Activated CD8-positive, alpha-beta memory T cell treated with anti-CD3 and anti-CD28 coated beads for 1 hour (primary cell): ENCODE results near the gene HEATR3.

Experiments used
- DNase-seq, 2 donors: peaks; one replicate each; pipeline ENCODE4 v3.0.0-alpha.2; 2020; ENCODE audit warnings: low read depth in 1 of 2; ENCODE audit errors: extremely low read depth in 1 of 2

Gene HEATR3

GRCh38 chr16:50065624-50066481 is at the start of gene HEATR3:
TSS of gene HEATR3 (plus strand) at chr16:50065970. CDS start at chr16:50066132, 162 bp downstream.
- DNase-seq, result peak; percentile 82 to 90

- no peak for DNase-seq
Measured at GRCh38 chr16:50017553-50017952, 48.2 kb upstream of the HEATR3 start.

GRCh38 chr16:50021544-50021943 is 44.2 kb upstream of the HEATR3 start:
- DNase-seq, result no peak

- no peak for DNase-seq
Measured at GRCh38 chr16:50023641-50024040, 42.1 kb upstream of the HEATR3 start.

- DNase-seq, result no peak
Measured at GRCh38 chr16:50024207-50024606, 41.6 kb upstream of the HEATR3 start.

GRCh38 chr16:50024684-50025536 is 40.9 kb upstream of the HEATR3 start, which contains the start of gene CNEP1R1:
TSS of gene CNEP1R1 (plus strand) at chr16:50025225. CDS start at chr16:50025316, 91 bp downstream.
- DNase-seq, result peak; percentile 80 to 81

GRCh38 chr16:50025537-50025931 is 40.2 kb upstream of the HEATR3 start:
- DNase-seq, result peak in 1 of 2 donors; percentile 2

GRCh38 chr16:50027829-50028228 is 37.9 kb upstream of the HEATR3 start:
- DNase-seq, result no peak

- no peak for DNase-seq
Measured at GRCh38 chr16:50035468-50035992, 30.2 kb upstream of the HEATR3 start.

GRCh38 chr16:50036426-50036825 is 29.3 kb upstream of the HEATR3 start:
- no peak for DNase-seq

GRCh38 chr16:50037662-50038220 is 28.0 kb upstream of the HEATR3 start:
- DNase-seq, result no peak

- no peak for DNase-seq
Measured at GRCh38 chr16:50038286-50038685, 27.5 kb upstream of the HEATR3 start.

- no peak for DNase-seq
Measured at GRCh38 chr16:50038756-50039529, 26.8 kb upstream of the HEATR3 start.

- no peak for DNase-seq
Measured at GRCh38 chr16:50040018-50040417, 25.8 kb upstream of the HEATR3 start.

- no peak for DNase-seq
Measured at GRCh38 chr16:50040710-50041109, 25.1 kb upstream of the HEATR3 start.

- DNase-seq, result no peak
Measured at GRCh38 chr16:50043358-50043757, 22.4 kb upstream of the HEATR3 start.

GRCh38 chr16:50045412-50045811 is 20.4 kb upstream of the HEATR3 start:
- no peak for DNase-seq

- no peak for DNase-seq
Measured at GRCh38 chr16:50046853-50047252, 18.9 kb upstream of the HEATR3 start.

- DNase-seq, result no peak
Measured at GRCh38 chr16:50047864-50048263, 17.9 kb upstream of the HEATR3 start.

GRCh38 chr16:50050802-50051201 is 15.0 kb upstream of the HEATR3 start:
- no peak for DNase-seq
